Esophagus muscularis mucosa (tissue), 4 donors: ENCODE data around the gene MLLT3. TPM values are rescaled to one million over a fixed set of nuclear protein-coding genes. Genes with fewer than 3 reads are reported as not detected.

Experiments
- DNase-seq: peaks from one replicate; pipeline ENCODE4 v3.0.0-alpha.2; 2017; ENCODE audit errors: extremely low spot score
- H3K27ac ChIP-seq, 4 donors: fragments of 200-600 bp; sonication (generic); replicated peaks in 1 of 4; 1 replicate in 3 of 4; 2 replicates in 1 of 4; pipeline ENCODE4 v1.5.1; 2016 to 2019; ENCODE audit warnings: mild to moderate bottlenecking in 1 of 4
- H3K27me3 ChIP-seq, 4 donors: fragments of 200-600 bp; sonication (generic); one replicate each; pipeline versions ENCODE4 v1.5.1 to v1.6.0; 2016 to 2019
- H3K36me3 ChIP-seq, 4 donors: fragments of 200-600 bp; sonication (generic); one replicate each; pipeline ENCODE4 v1.5.1; 2016 to 2019
- H3K4me1 ChIP-seq, 4 donors: fragments of 200-600 bp; sonication (generic); one replicate each; pipeline ENCODE4 v1.5.1; 2016 to 2019
- H3K4me3 ChIP-seq, 4 donors: fragments of 200-600 bp; sonication (generic); 1 replicate in 2 of 4; 2 replicates in 2 of 4; pipeline ENCODE4 v1.5.1; 2016 to 2019; ENCODE audit warnings: mild to moderate bottlenecking in 4 of 4, moderate library complexity in 1 of 4
- H3K9me3 ChIP-seq, 4 donors: fragments of 200-600 bp; sonication (generic); 1 replicate in 3 of 4; 2 replicates in 1 of 4; pipeline ENCODE4 v1.5.1; 2016 to 2019
- EP300 ChIP-seq: sonication (generic); formaldehyde crosslinking; IDR thresholded peaks from one replicate; pipeline ENCODE4 v1.6.1; 2017; ENCODE audit warnings: antibody characterized with exemption
- POLR2A ChIP-seq: fragments of 450-650 bp; IDR thresholded peaks from one replicate; pipeline ENCODE4 v1.6.1; 2017; ENCODE audit warnings: antibody characterized with exemption, moderate library complexity, mild to moderate bottlenecking, low read depth
- POLR2AphosphoS5 ChIP-seq, 2 donors: sonication (generic); formaldehyde crosslinking; IDR thresholded peaks; one replicate each; pipeline ENCODE4 v1.6.1; 2017; ENCODE audit warnings: antibody characterized with exemption in 2 of 2
- WGBS: methylation state at CpG from one replicate; pipeline ENCODE4 v1.1.5; 2018; 5-methylcytosine and 5-hydroxymethylcytosine counted together
- intact Hi-C: fragments of 100-400 bp; cut with DNase I; formaldehyde crosslinking; loops from one replicate; pipeline ENCODE4 v1.15.1; 2023
- total RNA-seq, 4 donors: library from RNA; depleted of rRNA; stranded (reverse); fragments of >200 nt; gene quantifications; one replicate each; pipeline versions ENCODE4 v1.1.0 to v1.2.1, GENCODE V29; 2016
- TF ChIP-seq, protein P1 (sequence below), 3 experiments: fragments of 200-600 bp in 2 of 3; fragments of 450-650 bp in 1 of 3; sonication (generic) in 2 of 3; IDR thresholded peaks; one replicate each; pipeline ENCODE4 v1.5.1; 2017 to 2019; ENCODE audit warnings: antibody characterized with exemption in 3 of 3, mild to moderate bottlenecking in 2 of 3, moderate library complexity in 1 of 3

MLLT3 gene
- total RNA-seq, 4 donors from 2014 or later, result 14.1 to 30.7 (median 18.0) TPM

GRCh38 chr9:20367855-20368254, 254.4 kb downstream of the MLLT3 start:
- H3K4me1 ChIP-seq, result peaks cover 0 to 20% (median 13%) of the 10 kb centered on the region in 4 donors
- WGBS, result 98% methylated on average over 3 of the region's 3 CpGs
- H3K27me3 ChIP-seq, result no peaks in the 10 kb centered on the region
- DNase-seq, result no peak
- H3K9me3 ChIP-seq, result no peaks in the 10 kb centered on the region
- no peak overlapping the region for H3K4me3 ChIP-seq
- H3K36me3 ChIP-seq, result peaks cover 0 to 5% (median 0%) of the 10 kb centered on the region in 4 donors
- H3K27ac ChIP-seq, result no peak overlapping the region
- intact Hi-C loops, result no loop called here
- TF ChIP-seq POLR2A, result no peak
- TF ChIP-seq, protein P1, sequence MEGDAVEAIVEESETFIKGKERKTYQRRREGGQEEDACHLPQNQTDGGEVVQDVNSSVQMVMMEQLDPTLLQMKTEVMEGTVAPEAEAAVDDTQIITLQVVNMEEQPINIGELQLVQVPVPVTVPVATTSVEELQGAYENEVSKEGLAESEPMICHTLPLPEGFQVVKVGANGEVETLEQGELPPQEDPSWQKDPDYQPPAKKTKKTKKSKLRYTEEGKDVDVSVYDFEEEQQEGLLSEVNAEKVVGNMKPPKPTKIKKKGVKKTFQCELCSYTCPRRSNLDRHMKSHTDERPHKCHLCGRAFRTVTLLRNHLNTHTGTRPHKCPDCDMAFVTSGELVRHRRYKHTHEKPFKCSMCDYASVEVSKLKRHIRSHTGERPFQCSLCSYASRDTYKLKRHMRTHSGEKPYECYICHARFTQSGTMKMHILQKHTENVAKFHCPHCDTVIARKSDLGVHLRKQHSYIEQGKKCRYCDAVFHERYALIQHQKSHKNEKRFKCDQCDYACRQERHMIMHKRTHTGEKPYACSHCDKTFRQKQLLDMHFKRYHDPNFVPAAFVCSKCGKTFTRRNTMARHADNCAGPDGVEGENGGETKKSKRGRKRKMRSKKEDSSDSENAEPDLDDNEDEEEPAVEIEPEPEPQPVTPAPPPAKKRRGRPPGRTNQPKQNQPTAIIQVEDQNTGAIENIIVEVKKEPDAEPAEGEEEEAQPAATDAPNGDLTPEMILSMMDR (IDR thresholded peaks at IDR 0.05), result no peak
- TF ChIP-seq EP300, result no peak
- no peak for TF ChIP-seq POLR2AphosphoS5 (IDR thresholded peaks at IDR 0.05)

GRCh38 chr9:20364959-20365358, 257.3 kb downstream of the MLLT3 start:
- 69% methylated on average over 3 of the region's 3 CpGs for WGBS

GRCh38 chr9:20363233-20363632, 259.1 kb downstream of the MLLT3 start:
- TF ChIP-seq, protein P1 (IDR thresholded peaks at IDR 0.05), result no peak
- TF ChIP-seq EP300 (no peak), POLR2A (no peak), POLR2AphosphoS5 (IDR thresholded peaks at IDR 0.05) (no peak)
- H3K9me3 ChIP-seq, result no peaks in the 10 kb centered on the region
- peaks cover 0 to 17% (median 14%) of the 10 kb centered on the region in 4 donors for H3K4me1 ChIP-seq
- H3K36me3 ChIP-seq, result peaks cover 0 to 21% (median 3%) of the 10 kb centered on the region in 4 donors
- 97% methylated on average over 4 of the region's 4 CpGs for WGBS
- H3K27me3 ChIP-seq, result no peaks in the 10 kb centered on the region
- H3K4me3 ChIP-seq, result no peak overlapping the region
- H3K27ac ChIP-seq, result no peak overlapping the region
- intact Hi-C loops, result no loop called here
- DNase-seq, result no peak

More at GRCh38 chr9:20364959-20365358, 257.3 kb downstream of the MLLT3 start:
- TF ChIP-seq, protein P1 (IDR thresholded peaks at IDR 0.05), result no peak
- TF ChIP-seq POLR2AphosphoS5 (IDR thresholded peaks at IDR 0.05) (no peak), POLR2A (no peak), EP300 (no peak)
- intact Hi-C loops, result no loop called here
- Histone ChIP-seq H3K27ac (no peak overlapping the region), H3K36me3 (peaks cover 0 to 21% (median 3%) of the 10 kb centered on the region in 4 donors), H3K27me3 (no peaks in the 10 kb centered on the region), H3K4me1 (peaks cover 0 to 17% (median 13%) of the 10 kb centered on the region in 4 donors), H3K4me3 (no peak overlapping the region), H3K9me3 (no peaks in the 10 kb centered on the region)
- DNase-seq, result no peak

DNA sequence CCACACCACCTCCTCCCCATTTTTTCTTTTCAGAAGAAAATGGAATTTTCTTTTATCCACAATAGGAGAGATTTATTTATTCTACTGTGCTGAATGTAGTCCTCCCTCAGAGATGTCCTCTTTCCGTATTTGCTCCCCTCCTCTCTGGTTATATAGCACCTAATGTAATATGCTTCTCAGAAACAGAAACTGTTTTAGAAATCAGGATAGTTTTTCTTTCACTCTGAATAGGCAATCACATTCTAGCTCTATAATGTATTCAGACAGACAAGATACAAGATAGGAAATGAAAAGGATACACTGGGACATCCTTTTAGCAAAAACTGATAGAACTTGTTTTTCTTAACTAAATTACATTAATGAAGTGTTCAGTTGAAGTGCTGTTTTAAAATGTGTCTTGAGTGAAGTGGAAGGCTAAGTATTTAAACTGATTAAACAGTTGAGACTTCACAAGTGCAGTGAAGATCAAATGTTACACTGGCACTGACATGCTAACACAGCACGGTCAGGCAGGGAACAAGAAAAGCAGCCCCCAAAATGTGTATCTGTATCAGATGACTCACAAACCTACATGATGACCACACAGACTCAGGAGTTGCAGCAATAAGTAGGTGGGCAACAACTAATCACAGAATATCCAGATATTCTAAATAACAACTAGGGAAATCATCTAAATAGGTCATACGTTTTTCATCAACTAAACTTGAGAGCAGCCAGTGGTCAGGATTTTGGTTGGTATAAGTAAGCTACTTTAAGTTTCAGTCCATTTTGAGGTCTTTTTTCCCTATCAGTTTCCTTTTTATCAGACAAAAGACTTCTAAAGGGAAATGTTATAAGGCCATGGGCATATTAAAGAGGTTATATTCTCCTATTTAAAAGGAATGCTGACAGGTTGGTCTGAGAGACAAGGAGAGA, 260.4 kb downstream of the MLLT3 start:
- 87% methylated on average over 3 of the region's 3 CpGs for WGBS
- Histone ChIP-seq H3K36me3 (peaks cover 0 to 21% (median 3%) of the 10 kb centered on the region in 4 donors), H3K27me3 (no peaks in the 10 kb centered on the region), H3K27ac (no peak overlapping the region), H3K9me3 (no peaks in the 10 kb centered on the region), H3K4me3 (no peak overlapping the region), H3K4me1 (peaks cover 1 to 24% (median 21%) of the 10 kb centered on the region in 4 donors)
- no peak for DNase-seq
- TF ChIP-seq, protein P1 (IDR thresholded peaks at IDR 0.05), result no peak
- TF ChIP-seq EP300, result no peak
- TF ChIP-seq POLR2AphosphoS5 (IDR thresholded peaks at IDR 0.05), result no peak
- TF ChIP-seq POLR2A, result no peak
- intact Hi-C loops, result no loop called here
